ENCODE results near the gene ZKSCAN4.

ZKSCAN4 gene

GRCh38 chr6:28252009-28252975 is at the start of gene ZKSCAN4:
Gene ZKSCAN4, minus strand, starts transcription at chr6:28252269. Its CDS starts 289 bp downstream, at chr6:28251980.
- peak; percentile 92 for DNase-seq

- no peak for DNase-seq
Observed at GRCh38 chr6:28296520-28297060, 44.5 kb upstream of the ZKSCAN4 start.

GRCh38 chr6:28295326-28295725 is 43.3 kb upstream of the ZKSCAN4 start:
- no peak for DNase-seq

GRCh38 chr6:28291573-28291972 is 39.5 kb upstream of the ZKSCAN4 start:
- DNase-seq = no peak

GRCh38 chr6:28282926-28283325 is 30.9 kb upstream of the ZKSCAN4 start:
- DNase-seq = no peak

- peak; percentile 15 for DNase-seq
Observed at GRCh38 chr6:28281288-28282064, 29.4 kb upstream of the ZKSCAN4 start, which contains the start of gene PGBD1. Gene PGBD1, plus strand, starts transcription at chr6:28281572. Its CDS starts 2,242 bp downstream, at chr6:28283814.

GRCh38 chr6:28280595-28281287 is 28.7 kb upstream of the ZKSCAN4 start:
- DNase-seq = no peak

GRCh38 chr6:28277746-28278145 is 25.7 kb upstream of the ZKSCAN4 start:
- DNase-seq = no peak

- no peak for DNase-seq
Observed at GRCh38 chr6:28274888-28275287, 22.8 kb upstream of the ZKSCAN4 start.

GRCh38 chr6:28269492-28269891 is 17.4 kb upstream of the ZKSCAN4 start:
- DNase-seq = no peak

- no peak for DNase-seq
Observed at GRCh38 chr6:28267695-28268059, 15.6 kb upstream of the ZKSCAN4 start.

GRCh38 chr6:28266962-28267694 is 15.1 kb upstream of the ZKSCAN4 start, which contains the start of gene ZSCAN26:
Gene ZSCAN26, plus strand, starts transcription at chr6:28267143. Its CDS starts 4,777 bp downstream, at chr6:28271920.
- DNase-seq = peak; percentile 80

GRCh38 chr6:28266563-28266961 is 14.5 kb upstream of the ZKSCAN4 start:
- no peak for DNase-seq

GRCh38 chr6:28264834-28265401 is 12.8 kb upstream of the ZKSCAN4 start:
- DNase-seq = no peak

- no peak for DNase-seq
Observed at GRCh38 chr6:28263922-28264321, 11.9 kb upstream of the ZKSCAN4 start.

- DNase-seq = no peak
Observed at GRCh38 chr6:28258877-28259777, 7.1 kb upstream of the ZKSCAN4 start, which contains the start of gene NKAPL. Gene NKAPL, plus strand, starts transcription at chr6:28259297. Its CDS starts 75 bp downstream, at chr6:28259372.

- no peak for DNase-seq
Observed at GRCh38 chr6:28257042-28257441, 5.0 kb upstream of the ZKSCAN4 start.

GRCh38 chr6:28254121-28254519 is 2.1 kb upstream of the ZKSCAN4 start:
- DNase-seq = no peak

- no peak for DNase-seq
Observed at GRCh38 chr6:28251661-28252008, 434 bp downstream of the ZKSCAN4 start.

- no peak for DNase-seq
Observed at GRCh38 chr6:28250747-28251146, 1.3 kb downstream of the ZKSCAN4 start.

All from NCI-H1694 (cell line).